ENCODE measurements around the gene POC5.

DNA sequence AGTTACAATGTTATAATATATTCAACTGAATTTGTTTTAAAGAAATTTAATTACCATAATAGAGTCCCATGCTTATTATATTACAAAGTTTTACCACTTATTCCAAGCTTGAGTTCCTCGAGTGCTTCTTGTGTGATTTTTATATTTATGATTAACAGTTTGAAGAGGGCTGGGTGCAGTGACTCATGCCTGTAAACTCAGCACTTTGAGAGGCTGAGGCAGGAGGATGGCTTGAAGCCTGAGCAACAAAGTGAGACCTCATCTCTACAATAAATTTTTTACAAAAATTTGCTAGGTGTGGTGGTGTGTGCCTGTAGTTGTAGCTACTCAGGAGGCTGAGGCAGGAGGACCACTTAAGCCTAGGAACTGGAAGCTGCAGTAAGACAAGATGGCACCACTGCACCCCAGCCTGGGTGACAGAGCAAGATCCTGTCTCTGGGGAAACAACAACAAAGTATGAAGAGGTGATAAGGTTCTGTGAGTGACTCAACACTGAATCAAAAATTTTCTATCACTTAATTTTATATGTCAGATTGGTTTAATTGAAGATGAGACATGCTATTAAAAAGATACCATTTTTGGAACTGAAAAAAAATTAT, 9.2 kb downstream of the POC5 start:
- no peak for TF ChIP-seq RARB (CRISPR knock-in tag; IDR thresholded peaks at IDR 0.05)
- TF ChIP-seq, protein P1, sequence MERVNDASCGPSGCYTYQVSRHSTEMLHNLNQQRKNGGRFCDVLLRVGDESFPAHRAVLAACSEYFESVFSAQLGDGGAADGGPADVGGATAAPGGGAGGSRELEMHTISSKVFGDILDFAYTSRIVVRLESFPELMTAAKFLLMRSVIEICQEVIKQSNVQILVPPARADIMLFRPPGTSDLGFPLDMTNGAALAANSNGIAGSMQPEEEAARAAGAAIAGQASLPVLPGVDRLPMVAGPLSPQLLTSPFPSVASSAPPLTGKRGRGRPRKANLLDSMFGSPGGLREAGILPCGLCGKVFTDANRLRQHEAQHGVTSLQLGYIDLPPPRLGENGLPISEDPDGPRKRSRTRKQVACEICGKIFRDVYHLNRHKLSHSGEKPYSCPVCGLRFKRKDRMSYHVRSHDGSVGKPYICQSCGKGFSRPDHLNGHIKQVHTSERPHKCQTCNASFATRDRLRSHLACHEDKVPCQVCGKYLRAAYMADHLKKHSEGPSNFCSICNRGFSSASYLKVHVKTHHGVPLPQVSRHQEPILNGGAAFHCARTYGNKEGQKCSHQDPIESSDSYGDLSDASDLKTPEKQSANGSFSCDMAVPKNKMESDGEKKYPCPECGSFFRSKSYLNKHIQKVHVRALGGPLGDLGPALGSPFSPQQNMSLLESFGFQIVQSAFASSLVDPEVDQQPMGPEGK (CRISPR knock-in tag; IDR thresholded peaks at IDR 0.05; ENCODE audit: borderline replicate concordance): no peak
- no peak for TF ChIP-seq ZFP30 (CRISPR knock-in tag; IDR thresholded peaks at IDR 0.05)
- TF ChIP-seq ISL1 (CRISPR knock-in tag; IDR thresholded peaks at IDR 0.05): no peak
- TF ChIP-seq, protein P2, sequence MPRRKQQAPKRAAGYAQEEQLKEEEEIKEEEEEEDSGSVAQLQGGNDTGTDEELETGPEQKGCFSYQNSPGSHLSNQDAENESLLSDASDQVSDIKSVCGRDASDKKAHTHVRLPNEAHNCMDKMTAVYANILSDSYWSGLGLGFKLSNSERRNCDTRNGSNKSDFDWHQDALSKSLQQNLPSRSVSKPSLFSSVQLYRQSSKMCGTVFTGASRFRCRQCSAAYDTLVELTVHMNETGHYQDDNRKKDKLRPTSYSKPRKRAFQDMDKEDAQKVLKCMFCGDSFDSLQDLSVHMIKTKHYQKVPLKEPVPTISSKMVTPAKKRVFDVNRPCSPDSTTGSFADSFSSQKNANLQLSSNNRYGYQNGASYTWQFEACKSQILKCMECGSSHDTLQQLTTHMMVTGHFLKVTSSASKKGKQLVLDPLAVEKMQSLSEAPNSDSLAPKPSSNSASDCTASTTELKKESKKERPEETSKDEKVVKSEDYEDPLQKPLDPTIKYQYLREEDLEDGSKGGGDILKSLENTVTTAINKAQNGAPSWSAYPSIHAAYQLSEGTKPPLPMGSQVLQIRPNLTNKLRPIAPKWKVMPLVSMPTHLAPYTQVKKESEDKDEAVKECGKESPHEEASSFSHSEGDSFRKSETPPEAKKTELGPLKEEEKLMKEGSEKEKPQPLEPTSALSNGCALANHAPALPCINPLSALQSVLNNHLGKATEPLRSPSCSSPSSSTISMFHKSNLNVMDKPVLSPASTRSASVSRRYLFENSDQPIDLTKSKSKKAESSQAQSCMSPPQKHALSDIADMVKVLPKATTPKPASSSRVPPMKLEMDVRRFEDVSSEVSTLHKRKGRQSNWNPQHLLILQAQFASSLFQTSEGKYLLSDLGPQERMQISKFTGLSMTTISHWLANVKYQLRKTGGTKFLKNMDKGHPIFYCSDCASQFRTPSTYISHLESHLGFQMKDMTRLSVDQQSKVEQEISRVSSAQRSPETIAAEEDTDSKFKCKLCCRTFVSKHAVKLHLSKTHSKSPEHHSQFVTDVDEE (CRISPR knock-in tag; IDR thresholded peaks at IDR 0.05): no peak
- no peak for TF ChIP-seq GLIS3 (CRISPR knock-in tag; IDR thresholded peaks at IDR 0.05)
- no peak for TF ChIP-seq ZFP3 (CRISPR knock-in tag; IDR thresholded peaks at IDR 0.05)
- TF ChIP-seq PPARA (CRISPR knock-in tag; IDR thresholded peaks at IDR 0.05; ENCODE audit: borderline replicate concordance): no peak
- no peak for TF ChIP-seq ARNTL (CRISPR knock-in tag; IDR thresholded peaks at IDR 0.05; ENCODE audit: borderline replicate concordance, low read depth)
- TF ChIP-seq OSR1 (CRISPR knock-in tag; IDR thresholded peaks at IDR 0.05): no peak
- no peak for TF ChIP-seq ESRRG (CRISPR knock-in tag; IDR thresholded peaks at IDR 0.05)
- no peak for TF ChIP-seq CSDC2 (CRISPR knock-in tag; IDR thresholded peaks at IDR 0.05)
- TF ChIP-seq SNAI2 (CRISPR knock-in tag; IDR thresholded peaks at IDR 0.05): no peak

Measured in SK-N-SH treated with all-trans-retinoic acid at 6 μM for 48 hours (cell line).